ENCODE results near the gene IL18R1.

IL18R1 gene

DNA sequence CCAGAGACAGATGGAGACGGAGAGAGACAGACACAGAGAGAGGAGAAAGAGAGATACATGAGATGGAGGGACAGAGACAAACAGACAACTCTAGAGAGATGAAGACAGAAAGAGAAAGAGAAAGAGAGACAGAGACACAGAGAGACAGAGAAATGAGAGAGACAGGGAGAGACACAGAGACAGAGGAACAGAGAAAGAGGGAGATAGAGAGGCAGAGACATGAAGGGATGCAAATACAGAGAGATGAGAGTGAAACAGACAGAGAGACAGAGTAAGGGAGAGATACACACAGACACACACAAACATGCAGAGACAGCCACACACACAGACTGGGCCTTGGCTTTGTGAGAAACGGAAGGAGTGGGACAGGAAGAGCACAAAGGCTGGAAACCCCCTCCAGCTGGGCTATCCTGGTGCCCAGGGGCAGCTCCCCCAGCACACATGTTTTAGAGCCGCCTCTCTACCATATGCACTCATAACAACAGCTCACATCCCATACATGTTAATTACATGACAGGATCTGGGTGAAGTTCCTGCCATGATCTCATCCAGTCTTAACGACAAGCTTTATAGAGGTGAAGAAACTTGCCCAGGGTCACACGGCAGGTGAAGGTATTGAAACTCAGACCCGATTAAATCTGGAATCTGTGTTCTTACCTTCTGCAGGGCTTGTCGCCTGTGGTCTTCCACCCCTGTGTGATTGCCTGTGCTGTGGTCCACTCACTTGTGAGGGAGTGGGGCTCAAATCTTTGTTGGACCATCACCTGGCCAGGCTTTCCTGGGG lies 32.4 kb downstream of the IL18R1 start:
- DNase-seq (ENCODE audit: low read depth in 2 of 2): no peak

DNA sequence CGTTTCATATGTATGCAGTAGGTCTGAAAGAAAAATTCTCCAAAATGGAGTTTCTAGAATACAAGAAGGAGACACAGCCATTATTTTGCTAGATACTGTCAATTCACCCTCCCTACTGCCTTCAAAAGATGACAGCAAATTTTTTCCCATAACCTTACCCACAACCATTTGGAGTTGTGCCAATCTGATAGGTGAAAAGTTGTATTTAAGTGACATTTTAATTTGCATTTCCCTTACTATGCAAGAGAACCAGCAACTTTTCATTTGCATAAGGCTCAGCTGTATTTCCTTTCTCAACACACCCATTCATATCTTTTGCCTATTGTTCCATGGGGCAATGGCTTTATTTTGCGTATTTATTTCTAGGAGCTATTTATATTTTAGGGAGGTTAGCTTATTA lies 36.0 kb downstream of the IL18R1 start:
- DNase-seq (ENCODE audit: low read depth in 2 of 2): no peak

DNA sequence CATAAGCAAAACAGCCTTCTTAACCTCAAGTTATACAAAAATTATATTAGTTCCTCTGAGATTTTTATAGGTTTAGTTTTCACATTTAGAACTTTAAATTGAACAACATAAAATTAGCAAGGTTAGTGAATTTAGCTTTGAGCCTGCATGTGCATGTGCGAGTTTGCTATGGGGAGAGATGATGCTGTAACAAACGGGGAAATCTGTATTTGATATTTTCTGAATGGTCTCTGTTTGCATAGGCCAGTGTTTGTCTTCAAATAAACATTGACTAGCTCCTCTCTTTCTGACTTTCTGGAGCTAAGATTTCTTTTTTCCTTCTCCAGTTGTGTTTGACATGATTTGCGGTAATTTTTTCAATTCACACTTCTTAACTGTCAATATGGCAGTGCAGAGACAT lies 36.5 kb downstream of the IL18R1 start:
- DNase-seq (ENCODE audit: low read depth in 2 of 2): no peak

DNA sequence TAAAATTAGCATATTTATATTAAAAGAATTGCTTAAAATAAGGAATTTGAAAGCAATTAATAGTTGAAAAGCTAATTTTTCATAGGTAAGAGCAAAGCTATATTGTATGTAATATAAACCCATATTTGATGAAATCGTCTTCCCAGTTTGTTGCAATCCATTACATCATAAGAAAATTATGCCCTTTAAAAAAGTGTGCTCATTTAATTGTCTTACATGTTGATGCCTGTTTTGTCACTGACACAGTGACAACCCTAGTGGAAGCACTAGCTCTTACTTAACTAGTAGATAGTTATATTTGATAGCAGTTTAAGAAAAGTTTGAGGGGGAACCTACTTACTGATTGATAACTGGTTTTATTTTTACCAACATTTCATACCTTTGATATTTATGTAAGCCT lies 37.3 kb downstream of the IL18R1 start:
- no peak for DNase-seq (ENCODE audit: low read depth in 2 of 2)

DNA sequence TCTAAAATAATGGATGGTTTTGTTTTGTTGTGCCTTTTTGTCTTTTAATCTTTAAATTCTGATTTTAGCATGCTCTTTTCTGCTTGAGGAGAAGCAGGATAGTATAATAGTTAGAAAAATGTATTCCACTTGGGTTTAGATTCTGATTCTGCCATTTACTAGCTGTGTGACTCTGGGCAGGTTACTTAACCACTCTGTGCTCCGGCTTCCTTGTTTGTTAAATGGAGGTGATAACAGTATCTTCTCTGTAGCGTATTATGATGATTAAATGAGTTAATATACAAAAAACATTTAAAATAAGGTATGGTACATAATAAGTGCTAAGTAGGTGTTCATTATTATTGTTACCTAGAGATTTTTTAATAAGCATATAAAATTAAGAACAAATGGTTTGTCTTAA lies 40.4 kb downstream of the IL18R1 start:
- no peak for DNase-seq (ENCODE audit: low read depth in 2 of 2)

DNA sequence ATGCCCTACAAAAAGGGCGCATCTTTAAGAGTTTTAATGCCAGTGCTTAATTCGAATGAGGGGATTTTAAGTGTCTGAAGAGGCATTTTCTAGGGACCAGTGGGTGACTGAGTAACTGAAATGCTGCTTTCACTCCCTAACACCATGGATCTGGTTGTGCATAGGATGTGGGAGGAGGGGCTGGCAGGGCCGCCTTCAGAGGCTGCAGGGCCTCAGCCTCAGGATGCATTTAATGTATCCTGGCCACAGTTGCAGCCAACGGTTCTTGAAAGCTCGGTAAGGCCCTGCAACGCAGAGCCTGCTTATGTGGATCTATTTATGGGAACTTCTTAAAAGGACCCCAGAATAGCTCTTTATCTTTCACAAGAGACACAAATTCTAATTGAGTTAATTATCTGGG lies 41.6 kb downstream of the IL18R1 start:
- DNase-seq (ENCODE audit: low read depth in 2 of 2): no peak

DNA sequence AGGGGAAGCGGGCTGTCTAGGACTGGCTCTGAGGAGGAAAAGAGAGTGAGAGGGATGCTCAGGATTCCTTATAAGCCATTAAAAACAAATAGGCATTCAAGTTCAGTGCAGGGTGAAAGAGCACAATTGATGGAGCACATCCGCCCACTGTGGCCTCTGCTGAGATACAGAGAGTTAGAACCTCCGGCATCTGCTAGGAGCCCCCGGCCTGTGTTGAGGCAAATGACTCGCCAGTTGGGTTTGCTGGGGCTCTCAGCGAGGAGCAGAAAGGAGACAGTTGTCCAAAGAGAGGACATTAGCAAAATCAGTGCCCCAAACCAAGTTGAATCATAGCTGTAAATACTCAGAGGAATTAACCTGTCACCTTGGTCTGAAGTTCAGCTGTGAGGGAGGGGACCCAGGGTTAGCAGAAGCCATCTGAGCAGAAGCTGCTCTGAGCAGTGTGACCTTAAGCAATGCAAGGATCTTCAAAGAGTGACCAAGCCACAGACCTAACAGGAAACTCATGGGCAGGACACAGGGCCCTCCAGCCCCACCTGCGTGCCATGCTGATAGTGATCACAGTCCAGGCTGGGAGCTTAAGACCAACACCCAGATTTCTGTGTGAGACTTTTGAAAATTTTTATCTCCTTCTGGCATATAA lies 44.0 kb downstream of the IL18R1 start:
- DNase-seq (ENCODE audit: low read depth in 2 of 2): no peak

DNA sequence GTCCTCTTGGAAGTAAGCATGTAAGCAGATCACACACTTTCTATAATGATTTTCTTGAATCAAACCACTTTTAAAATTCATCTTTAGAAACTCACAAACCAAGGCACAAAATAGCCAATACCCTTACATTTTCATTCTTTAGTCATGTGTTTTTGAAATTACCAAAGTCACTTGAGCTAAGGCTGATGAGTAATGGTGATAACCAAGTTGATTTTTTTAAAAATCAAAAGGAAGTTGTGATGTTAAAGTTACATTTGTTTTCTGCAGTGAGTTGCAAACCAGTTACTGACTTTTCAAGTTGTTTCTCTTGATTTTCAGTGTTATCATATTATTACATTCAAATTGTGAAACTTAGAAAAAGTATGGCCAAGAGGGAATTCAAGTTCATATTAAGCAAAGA lies 45.9 kb downstream of the IL18R1 start:
- no peak for DNase-seq (ENCODE audit: low read depth in 2 of 2)

DNA sequence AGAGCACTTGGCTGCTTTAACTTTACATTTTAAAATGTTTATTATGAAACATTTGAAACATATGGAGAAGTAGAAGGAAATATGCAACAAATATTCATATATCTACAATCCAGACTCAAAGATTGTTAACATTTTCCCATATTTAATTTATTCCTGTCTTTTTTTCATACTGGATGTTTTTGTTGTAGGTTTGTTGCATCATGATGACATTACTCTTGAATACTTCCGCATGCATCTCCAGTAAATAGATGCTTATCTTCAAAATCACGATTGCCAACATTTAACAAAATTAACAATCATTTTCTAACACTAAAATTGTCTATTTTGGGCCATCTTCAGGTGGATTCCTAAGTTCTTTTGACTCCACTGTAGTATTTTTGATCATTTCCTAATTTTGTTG lies 46.3 kb downstream of the IL18R1 start:
- DNase-seq (ENCODE audit: low read depth in 2 of 2): no peak

DNA sequence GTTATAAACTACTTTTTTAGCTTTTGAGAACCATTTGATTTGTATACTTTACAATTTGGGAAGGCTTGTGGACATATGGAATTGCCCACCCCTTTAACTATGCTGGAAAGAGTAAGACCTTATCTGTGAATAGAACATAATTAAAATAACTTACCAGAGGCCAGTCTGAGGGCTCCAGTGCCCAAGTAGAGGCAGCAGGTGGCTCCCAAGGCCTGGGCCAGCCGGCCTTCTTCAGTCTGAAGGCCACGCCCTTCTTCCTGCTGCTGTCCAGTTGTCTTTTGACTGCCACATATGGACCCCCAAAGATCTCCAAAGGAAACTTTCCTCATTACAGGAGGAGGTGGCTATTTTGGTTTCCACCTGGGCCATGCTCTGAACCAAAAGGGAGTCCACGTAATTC lies 55.4 kb downstream of the IL18R1 start:
- no peak for DNase-seq (ENCODE audit: low read depth in 2 of 2)

DNA sequence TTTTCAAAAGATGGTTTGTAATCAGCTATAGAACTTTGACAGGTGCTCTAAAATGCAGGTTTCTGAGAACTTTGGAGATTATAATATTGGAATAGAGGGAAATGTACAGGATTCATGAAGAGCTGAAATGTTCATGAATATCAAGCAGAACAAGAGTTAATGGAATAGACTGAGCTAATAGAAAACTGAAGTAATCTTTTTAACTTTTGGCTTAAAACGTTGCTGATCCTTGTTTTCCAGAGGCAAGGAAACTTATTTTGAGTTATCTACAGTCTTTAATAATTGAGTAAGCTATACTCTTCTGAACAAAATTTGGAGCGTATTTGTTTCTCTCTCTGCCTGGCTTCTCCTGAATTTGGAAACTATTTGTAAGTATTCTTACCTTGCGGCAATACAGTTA lies 56.6 kb downstream of the IL18R1 start:
- DNase-seq (ENCODE audit: low read depth in 2 of 2): no peak

DNA sequence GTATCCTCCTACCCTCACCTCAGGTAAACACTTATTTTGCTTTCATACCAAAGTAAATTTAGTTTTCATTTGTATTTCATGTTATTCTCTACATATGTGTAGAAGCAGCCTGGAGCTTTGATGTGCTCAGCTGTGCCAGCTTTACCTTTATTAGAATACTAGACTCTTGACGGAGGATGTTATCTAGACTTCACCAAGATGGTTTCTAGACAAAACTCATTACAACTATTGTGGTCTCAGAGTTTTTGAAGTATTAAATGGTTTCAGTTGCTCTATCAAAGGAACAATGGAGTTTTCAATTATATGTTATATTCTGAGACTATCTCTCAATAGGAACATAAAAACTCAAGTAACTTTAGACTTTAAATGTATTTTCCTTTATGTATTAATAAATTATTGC lies 62.4 kb downstream of the IL18R1 start:
- DNase-seq (ENCODE audit: low read depth in 2 of 2): no peak

DNA sequence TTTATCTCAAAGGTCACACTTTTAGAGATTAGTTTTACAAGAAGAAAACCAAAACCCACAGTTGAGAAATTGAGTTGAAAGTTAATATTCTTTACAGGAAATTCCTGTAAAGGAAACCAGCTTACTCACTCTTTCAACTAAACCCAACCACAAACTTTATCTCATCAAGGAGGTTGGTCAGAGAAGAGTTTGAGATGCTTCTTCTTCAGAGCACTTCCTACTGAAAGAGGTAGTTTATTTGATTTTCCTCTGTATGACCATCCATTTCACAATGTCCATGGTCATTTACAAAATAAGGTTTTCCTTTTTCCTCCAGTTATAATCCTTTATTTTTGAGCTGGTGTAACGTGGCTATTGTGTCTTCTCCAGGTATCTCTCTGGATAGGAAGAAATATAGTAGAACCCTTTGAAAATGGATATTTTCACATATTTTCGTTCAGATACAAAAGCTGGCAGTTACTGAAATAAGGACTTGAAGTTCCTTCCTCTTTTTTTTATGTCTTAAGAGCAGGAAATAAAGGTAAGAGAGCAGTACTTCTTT lies 62.9 kb downstream of the IL18R1 start:
- no peak for DNase-seq (ENCODE audit: low read depth in 2 of 2)

DNA sequence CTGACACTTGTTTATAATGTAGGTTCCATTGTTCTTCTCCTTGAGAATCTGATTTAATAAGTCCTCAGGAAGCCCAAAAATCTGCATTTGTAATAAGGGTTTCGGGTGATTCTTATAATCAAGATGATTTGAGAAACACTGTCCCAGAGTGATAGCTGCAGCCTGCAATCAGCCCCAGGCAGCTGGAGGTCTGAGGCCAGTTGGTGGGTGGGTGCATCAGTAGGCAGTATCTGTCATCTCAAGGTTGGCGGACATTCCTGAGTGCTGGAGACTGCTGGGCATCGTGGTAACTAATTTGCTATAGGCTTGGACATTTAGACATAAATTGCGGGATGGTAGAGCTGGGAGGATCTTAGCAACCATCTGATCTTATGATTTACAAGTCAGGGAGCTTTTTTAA lies 64.7 kb downstream of the IL18R1 start:
- DNase-seq (ENCODE audit: low read depth in 2 of 2): no peak

DNA sequence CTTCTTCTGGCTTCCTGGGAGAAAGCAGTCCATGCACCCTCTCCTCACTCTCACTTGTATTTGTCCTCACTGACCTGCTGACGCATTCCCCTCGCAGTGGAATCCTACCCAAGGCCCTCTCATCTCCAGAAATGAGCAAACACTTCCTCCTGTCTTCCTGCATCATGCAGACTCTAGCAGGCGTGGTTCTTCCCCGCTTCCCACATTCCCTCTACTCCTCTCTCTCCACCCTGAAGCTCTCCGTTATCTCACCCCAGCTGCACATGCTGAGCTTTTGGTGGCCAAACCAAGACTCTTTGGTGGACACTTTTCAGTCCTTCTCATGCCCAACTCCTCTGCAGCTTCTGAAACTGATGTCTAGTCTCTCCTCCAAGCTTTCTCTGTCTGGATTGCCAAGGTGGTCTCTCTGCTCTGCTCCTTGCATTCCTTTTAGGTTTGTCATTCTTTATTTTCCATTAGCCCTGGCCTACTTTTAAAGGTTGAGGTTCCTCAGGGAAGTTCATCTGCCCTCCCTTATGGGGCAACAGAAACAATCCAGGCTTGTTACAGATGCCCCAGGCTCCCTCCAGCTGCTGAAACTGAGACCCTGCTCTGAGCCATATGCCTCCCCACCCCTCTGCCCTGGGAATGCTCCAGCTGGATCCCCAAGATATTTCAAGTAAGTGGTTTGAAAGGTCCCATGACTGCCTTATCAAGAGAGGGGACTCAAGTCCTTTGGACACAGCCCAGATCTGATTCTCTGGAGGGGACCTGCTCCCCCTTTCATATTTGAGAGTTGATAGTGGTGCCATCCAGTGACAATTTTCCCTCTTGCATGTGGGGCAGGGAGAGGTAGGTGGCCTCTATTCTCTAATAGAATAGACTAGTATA lies 66.5 kb downstream of the IL18R1 start:
- DNase-seq (ENCODE audit: low read depth in 2 of 2): no peak

DNA sequence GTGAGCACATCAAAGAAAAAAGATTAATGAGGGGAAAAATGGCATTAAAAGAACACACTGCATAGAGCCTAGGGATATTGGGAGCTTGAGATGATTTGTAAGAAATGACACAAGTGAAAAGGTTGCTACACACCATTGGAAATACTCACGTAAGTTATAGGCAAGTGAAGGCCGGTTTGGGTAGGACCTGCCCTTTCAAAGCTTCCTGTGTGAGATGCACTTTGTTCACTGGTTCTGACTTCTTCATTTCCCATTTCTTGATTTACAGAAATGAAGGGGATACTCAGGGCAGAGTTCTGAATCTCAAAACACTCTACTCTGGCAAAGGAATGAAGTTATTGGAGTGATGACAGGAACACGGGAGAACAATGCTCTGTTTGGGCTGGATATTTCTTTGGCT lies 67.3 kb downstream of the IL18R1 start, which contains the start of gene IL18RAP:
Gene IL18RAP (plus strand): TSS at position 251 of the 400 bp plus-strand sequence. CDS start 118 bp downstream, at position 369.
- no peak for DNase-seq (ENCODE audit: low read depth in 2 of 2)

DNA sequence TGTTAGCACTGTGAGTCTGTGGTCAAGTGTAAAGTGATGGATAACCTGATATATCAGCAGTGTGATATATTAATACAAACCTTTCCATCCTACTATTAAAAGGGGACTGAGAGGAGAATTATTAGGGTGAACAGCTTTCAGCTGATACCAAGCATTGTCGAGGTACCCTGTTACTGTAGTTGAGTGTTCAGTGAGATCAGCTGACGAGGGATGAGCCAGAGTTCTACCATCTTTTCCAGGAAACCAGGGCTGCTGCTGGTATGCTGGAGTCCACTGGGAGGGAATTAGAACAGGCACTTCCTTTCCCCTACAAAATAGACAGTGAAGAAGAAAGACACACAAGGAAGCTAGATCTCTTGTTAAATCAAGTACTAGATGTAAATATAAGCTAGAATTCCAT lies 67.8 kb downstream of the IL18R1 start:
- no peak for DNase-seq (ENCODE audit: low read depth in 2 of 2)

DNA sequence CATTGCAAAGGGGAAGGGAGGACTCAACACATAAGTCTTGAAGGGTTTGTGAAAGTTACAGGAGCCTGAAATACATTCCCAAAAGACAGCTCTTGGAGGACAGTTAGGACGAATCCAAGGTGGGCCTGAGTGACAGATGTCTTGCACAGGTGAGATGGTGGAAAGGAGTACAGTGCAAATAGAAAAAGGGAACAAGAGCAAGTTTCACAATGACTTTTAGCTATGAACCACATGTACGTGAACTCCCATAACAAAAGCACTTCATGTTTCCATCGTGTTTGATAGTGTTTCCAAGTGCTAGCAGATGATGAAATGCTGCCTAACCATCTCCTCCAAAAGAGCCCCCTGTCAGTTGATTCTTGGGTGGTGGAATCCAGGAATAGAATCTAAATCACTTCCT lies 69.2 kb downstream of the IL18R1 start:
- no peak for DNase-seq (ENCODE audit: low read depth in 2 of 2)

DNA sequence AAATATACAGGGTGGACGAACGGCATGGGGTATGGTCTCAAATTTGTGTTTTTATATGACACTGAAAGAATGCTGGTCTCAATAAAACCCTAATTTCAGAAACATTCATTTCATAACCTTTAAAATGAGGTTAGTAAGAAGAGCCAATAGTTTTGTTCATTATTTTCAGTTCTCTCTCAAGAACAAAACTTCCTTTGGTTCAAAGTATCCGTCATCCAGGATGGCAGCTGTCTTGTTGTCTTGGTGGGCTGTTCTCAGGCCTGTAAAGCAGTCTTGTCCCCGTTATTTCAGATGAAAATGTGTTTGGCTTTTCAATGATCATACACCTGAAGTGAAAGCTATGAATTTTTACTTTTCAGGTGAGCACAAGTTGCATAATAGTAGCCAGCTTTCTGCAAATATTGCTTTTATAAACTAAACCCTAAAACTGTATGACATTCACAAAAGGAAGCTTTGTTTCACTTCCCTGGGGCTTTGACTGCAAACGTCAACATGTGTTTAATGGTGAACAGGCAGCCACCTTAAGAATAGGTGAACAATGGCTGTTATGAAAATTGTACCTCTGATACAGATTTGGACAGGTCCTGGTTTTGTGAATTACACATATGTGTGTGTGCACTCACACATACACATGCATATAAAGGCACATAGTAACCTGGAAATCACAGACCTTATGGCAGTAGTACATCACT lies 70.0 kb downstream of the IL18R1 start:
- no peak for DNase-seq (ENCODE audit: low read depth in 2 of 2)

DNA sequence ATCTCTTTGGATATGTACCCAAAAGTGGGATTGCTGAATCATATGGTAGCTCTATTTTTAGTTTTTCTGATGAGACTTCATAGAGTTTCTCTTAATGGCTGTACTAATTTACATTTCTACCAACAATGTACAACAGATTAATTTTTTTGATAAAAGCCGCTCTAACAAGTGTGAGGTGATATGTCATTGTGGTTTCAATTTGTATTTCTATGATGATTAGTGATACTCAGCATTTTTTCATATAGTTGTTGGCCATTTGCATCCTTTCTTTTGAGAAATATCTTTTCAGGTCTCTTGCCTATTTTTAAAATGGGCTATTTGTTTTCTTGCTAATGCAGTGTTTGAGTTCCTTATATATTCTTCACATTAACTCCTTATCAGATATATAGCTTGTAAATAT lies 71.7 kb downstream of the IL18R1 start:
- no peak for DNase-seq (ENCODE audit: low read depth in 2 of 2)

DNA sequence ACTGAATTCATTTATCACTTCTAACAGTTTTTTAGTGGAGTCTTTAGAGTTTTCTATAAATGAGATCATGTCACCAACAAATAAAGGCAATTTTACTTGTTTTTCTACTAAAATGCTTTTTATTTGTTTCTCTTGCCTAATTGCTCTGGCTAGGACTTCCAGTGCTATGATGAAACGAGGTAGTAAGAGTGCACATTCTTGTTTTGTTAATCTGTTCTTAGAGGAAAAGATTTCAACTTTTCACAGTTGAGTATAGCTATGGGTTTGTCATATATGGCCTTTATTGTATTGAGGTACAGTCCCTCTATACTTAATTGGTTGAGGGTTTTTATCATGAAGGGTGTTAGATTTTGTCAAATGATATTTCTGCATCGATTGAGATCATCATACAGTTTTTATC lies 73.0 kb downstream of the IL18R1 start:
- DNase-seq (ENCODE audit: low read depth in 2 of 2): no peak

DNA sequence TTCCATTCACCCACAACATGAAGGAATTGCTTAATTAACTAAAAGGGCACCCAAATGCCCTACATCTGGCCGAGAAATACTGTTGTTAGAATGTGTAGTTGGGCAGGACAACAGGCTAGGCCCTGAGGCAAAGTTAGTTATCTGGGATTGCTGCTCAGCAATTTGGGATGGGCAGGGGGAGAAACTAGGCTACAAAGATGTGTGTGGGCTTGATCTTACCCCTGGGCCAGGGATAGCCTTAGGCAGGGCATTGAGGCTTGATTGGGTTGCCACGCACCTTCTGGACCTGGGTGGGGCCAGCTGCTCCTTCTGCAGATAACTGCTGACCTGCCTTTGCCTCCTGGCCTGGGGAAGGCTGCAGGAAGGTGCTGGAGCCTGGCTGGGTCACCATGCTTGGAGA lies 76.8 kb downstream of the IL18R1 start:
- DNase-seq (ENCODE audit: low read depth in 2 of 2): no peak
